Parathyroid adenoma (tissue), 2 donors: ENCODE measurements around the gene RAB8A.
A peak's percentile ranks its signal among the peaks of the same experiment; 100 is the strongest.
"Not testable (repeated sequence)": the region's sequence is repeated elsewhere in the genome, so short reads cannot be mapped to it uniquely, and the experiment has no call there.

Source experiments
- H2AFZ ChIP-seq: fragments of 300-600 bp; sonication (generic); one replicate; pipeline ENCODE4 v1.7.0; 2017; ENCODE audit warnings: antibody characterized with exemption, mild to moderate bottlenecking
- H3K27ac ChIP-seq: fragments of 300-600 bp; sonication (generic); one replicate; pipeline ENCODE4 v1.7.0; 2017
- H3K27me3 ChIP-seq: fragments of 300-600 bp; sonication (generic); one replicate; pipeline ENCODE4 v1.7.0; 2017; ENCODE audit warnings: low read length; ENCODE audit not compliant: control insufficient read depth, insufficient read depth
- H3K36me3 ChIP-seq: fragments of 300-600 bp; sonication (generic); one replicate; pipeline ENCODE4 v1.7.0; 2017; ENCODE audit warnings: low read length; ENCODE audit not compliant: control insufficient read depth, insufficient read depth
- H3K4me1 ChIP-seq: fragments of 300-600 bp; sonication (generic); one replicate; pipeline ENCODE4 v1.7.0; 2017; ENCODE audit warnings: control low read depth
- H3K4me2 ChIP-seq: fragments of 300-600 bp; sonication (generic); one replicate; pipeline ENCODE4 v1.7.0; 2017; ENCODE audit warnings: low read length
- H3K4me3 ChIP-seq: fragments of 300-600 bp; sonication (generic); one replicate; pipeline ENCODE4 v1.7.0; 2017; ENCODE audit warnings: low read depth, low read length
- H3K79me2 ChIP-seq: fragments of 300-600 bp; sonication (generic); one replicate; pipeline ENCODE4 v1.7.0; 2017; ENCODE audit warnings: control low read depth
- H3K9ac ChIP-seq: fragments of 300-600 bp; sonication (generic); one replicate; pipeline ENCODE4 v1.7.0; 2017; ENCODE audit warnings: mild to moderate bottlenecking
- H3K9me3 ChIP-seq: fragments of 300-600 bp; sonication (generic); one replicate; pipeline ENCODE4 v1.7.0; 2017; ENCODE audit warnings: low read length; ENCODE audit not compliant: control insufficient read depth
- TF ChIP-seq, protein P1 (sequence below): fragments of 300-600 bp; sonication (generic); IDR thresholded peaks from one replicate; pipeline ENCODE4 v1.7.0; 2017; ENCODE audit warnings: antibody characterized with exemption, mild to moderate bottlenecking
- donor health status: primary hyperparathyroidism.

Gene RAB8A

DNA sequence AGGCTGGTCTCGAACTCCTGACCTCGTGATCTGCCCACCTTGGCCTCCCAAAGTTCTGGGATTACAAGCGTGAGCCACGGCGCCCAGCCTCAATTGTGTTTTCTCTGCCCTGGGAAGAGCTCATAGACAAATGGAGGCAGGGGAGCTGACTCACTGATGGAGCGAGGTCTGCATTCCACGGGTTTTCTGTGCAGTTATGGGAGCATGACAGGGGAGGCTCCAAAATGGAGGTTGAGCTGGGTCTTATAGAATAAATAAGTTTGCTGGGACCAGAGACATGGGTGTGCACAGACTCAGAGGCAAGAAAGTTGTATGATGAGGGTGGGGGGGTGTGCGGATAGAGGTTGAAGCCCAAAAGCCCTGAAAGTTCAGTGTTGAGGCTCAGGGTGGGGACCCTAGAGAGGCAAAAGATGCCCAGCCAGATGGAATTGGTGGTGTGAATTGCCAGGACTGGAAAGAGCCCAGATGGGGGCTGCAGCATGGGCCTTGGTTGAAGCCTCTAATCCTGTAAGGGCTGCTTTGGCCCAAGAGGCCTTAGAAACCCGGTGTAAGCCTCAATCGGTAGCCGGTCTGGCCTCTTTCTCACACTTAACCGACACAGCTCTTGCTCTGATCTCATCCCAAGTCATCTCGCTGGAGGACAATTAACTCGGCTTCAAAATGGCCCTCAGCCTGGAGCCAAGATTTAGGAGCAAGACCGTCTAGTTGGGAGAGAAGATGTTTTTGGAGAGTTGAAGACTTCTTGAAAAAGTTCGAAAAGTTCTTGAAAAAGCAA is 33.5 kb upstream of the RAB8A start:
- Histone ChIP-seq H2AFZ (no peak overlapping the region), H3K4me3 (peak overlapping the region; percentile 67), H3K27ac (peak overlapping the region; percentile 91), H3K9ac (no peak overlapping the region), H3K36me3 (no peaks in the 10 kb centered on the region), H3K27me3 (no peaks in the 10 kb centered on the region), H3K4me2 (peak overlapping the region; percentile 50), H3K4me1 (no peaks in the 10 kb centered on the region), H3K9me3 (no peaks in the 10 kb centered on the region), H3K79me2 (peaks cover 6% of the 10 kb centered on the region)
- TF ChIP-seq, protein P1, sequence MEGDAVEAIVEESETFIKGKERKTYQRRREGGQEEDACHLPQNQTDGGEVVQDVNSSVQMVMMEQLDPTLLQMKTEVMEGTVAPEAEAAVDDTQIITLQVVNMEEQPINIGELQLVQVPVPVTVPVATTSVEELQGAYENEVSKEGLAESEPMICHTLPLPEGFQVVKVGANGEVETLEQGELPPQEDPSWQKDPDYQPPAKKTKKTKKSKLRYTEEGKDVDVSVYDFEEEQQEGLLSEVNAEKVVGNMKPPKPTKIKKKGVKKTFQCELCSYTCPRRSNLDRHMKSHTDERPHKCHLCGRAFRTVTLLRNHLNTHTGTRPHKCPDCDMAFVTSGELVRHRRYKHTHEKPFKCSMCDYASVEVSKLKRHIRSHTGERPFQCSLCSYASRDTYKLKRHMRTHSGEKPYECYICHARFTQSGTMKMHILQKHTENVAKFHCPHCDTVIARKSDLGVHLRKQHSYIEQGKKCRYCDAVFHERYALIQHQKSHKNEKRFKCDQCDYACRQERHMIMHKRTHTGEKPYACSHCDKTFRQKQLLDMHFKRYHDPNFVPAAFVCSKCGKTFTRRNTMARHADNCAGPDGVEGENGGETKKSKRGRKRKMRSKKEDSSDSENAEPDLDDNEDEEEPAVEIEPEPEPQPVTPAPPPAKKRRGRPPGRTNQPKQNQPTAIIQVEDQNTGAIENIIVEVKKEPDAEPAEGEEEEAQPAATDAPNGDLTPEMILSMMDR: no peak

DNA sequence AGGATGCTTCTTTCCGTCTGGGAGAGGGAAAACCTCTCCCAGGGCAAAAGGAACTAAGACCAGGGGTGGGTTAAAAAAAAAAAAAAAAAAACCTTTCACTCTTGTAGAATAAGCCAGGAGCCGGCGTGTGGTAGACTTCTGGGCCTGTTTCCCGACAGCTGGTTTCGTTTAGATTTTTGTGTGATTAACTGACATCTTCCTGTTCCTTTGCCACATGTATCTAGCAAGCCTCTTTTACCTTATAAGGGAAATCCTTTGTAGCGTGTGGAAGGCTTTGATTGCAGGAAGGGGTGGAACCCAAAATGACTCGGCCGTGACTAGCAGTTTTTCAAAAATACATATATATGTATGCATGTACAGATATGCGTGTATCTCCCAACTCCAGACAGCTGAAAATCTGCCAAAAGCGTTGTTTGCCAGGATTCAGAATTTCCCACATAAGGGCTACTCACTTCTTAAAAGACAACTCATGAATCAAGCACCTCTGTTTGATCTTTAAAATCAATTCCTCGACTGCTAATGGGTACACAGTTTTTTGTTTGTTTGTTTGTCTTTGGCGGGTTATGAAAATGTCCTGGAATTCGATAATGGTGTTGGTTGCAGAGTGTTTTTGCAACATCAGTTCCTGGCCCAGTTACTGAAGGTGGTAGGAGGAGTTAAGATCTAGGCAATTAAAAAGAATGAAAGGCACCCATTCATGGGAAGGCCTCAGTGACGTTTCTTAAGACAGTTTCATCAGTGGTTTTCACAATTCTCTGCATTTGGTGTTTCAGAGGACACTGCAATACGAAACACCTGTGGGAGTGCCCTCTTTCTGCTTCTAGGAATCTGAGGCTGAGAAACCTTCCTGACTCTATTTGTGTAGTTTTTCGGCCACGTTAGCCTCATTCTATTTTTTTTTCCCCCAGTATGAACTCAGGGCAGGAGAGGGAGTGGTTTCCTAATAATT is 32.7 kb upstream of the RAB8A start:
- Histone ChIP-seq H3K27me3 (no peaks in the 10 kb centered on the region), H3K36me3 (no peaks in the 10 kb centered on the region), H3K4me2 (peak overlapping the region; percentile 50), H3K4me3 (peak overlapping the region; percentile 67), H3K79me2 (peaks cover 6% of the 10 kb centered on the region), H3K27ac (peak overlapping the region; percentile 91), H3K4me1 (no peaks in the 10 kb centered on the region), H3K9ac (no peak overlapping the region), H2AFZ (no peak overlapping the region), H3K9me3 (no peaks in the 10 kb centered on the region)
- TF ChIP-seq, protein P1: no peak

DNA sequence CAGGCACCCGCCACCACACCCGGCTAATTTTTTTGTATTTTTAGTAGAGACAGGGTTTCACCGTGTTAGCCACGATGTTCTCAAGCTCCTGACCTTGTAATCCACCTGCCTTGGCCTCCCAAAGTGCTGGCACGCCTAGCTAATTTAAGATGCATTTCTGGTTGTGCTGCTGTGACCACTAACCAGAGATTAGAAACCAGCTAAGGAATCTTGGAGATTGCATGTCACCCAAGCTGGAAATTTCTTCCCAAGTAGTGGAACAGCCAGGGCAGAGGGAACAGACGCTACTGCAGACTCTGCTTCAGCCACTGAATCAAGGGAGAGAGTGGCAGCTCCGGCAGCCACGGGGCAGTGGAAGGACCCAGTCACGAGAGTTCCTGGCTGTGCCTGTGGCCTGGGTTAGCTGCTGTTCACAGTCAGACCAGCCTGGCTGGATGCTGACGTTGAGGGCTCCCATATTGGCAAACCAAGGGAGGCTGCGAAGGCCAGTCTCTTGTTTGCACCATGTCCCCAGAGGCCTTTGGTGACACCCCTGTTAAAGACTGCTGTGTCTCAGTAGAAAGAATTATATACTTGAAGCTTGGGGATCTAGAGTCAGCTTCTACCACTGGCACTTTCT is 27.5 kb upstream of the RAB8A start:
- H3K9ac ChIP-seq: no peak overlapping the region

GRCh38 chr19:16085115-16085514 is 26.6 kb upstream of the RAB8A start:
- H3K27me3 ChIP-seq: no peaks in the 10 kb centered on the region
- no peak overlapping the region for H3K9ac ChIP-seq
- TF ChIP-seq, protein P1: no peak
- no peak overlapping the region for H3K4me2 ChIP-seq
- H3K36me3 ChIP-seq: no peaks in the 10 kb centered on the region
- H3K79me2 ChIP-seq: peaks cover 3% of the 10 kb centered on the region
- no peak overlapping the region for H3K27ac ChIP-seq
- H3K4me3 ChIP-seq: no peak overlapping the region
- H3K4me1 ChIP-seq: no peaks in the 10 kb centered on the region
- H3K9me3 ChIP-seq: no peaks in the 10 kb centered on the region
- H2AFZ ChIP-seq: no peak overlapping the region

More for the DNA sequence above, 27.5 kb upstream of the RAB8A start:
- no peaks in the 10 kb centered on the region for H3K9me3 ChIP-seq
- H3K27ac ChIP-seq: no peak overlapping the region
- peaks cover 6% of the 10 kb centered on the region for H3K79me2 ChIP-seq
- H3K4me1 ChIP-seq: no peaks in the 10 kb centered on the region
- TF ChIP-seq, protein P1: no peak
- H3K4me2 ChIP-seq: no peak overlapping the region
- H3K36me3 ChIP-seq: no peaks in the 10 kb centered on the region
- H2AFZ ChIP-seq: no peak overlapping the region
- no peaks in the 10 kb centered on the region for H3K27me3 ChIP-seq
- no peak overlapping the region for H3K4me3 ChIP-seq

GRCh38 chr19:16087404-16087803 is 24.3 kb upstream of the RAB8A start:
- H3K36me3 ChIP-seq, H3K4me1 ChIP-seq, H3K4me2 ChIP-seq, H3K27me3 ChIP-seq, H2AFZ ChIP-seq, H3K9ac ChIP-seq, H3K9me3 ChIP-seq, H3K79me2 ChIP-seq, H3K4me3 ChIP-seq, H3K27ac ChIP-seq: not testable (repeated sequence)
